HG03575 (cell line): ENCODE results near the gene CRYL1.

Experiments used
- ATAC-seq: cut with Tn5 transposase; IDR thresholded peaks from one replicate; pipeline ENCODE4 v1.9.1; 2021; ENCODE audit not compliant: unreplicated experiment, insufficient number of reproducible peaks, low FRiP score; ENCODE audit errors: extremely low read depth

CRYL1 gene

GRCh38 chr13:20363603-20364002 lies 162.1 kb downstream of the CRYL1 start:
- no peak for ATAC-seq

- ATAC-seq = no peak
Measured at GRCh38 chr13:20363172-20363571, 162.5 kb downstream of the CRYL1 start.

GRCh38 chr13:20362484-20363041 lies 163.1 kb downstream of the CRYL1 start:
- no peak for ATAC-seq

- no peak for ATAC-seq
Measured at GRCh38 chr13:20360835-20361412, 164.7 kb downstream of the CRYL1 start.

- ATAC-seq = no peak
Measured at GRCh38 chr13:20360041-20360491, 165.6 kb downstream of the CRYL1 start.

- no peak for ATAC-seq
Measured at GRCh38 chr13:20359335-20359734, 166.3 kb downstream of the CRYL1 start.

- no peak for ATAC-seq
Measured at GRCh38 chr13:20358022-20358421, 167.6 kb downstream of the CRYL1 start.

- no peak for ATAC-seq
Measured at GRCh38 chr13:20356444-20356843, 169.2 kb downstream of the CRYL1 start.

GRCh38 chr13:20354722-20355121 lies 170.9 kb downstream of the CRYL1 start:
- ATAC-seq = no peak

GRCh38 chr13:20353973-20354372 lies 171.7 kb downstream of the CRYL1 start:
- no peak for ATAC-seq
